Right atrium auricular region (tissue), 2 donors: ENCODE results near the gene RINL. TPM values are rescaled to one million over a fixed set of nuclear protein-coding genes. Genes with fewer than 3 reads are reported as not detected.
"Not testable (repeated sequence)": the region's sequence is repeated elsewhere in the genome, so short reads cannot be mapped to it uniquely, and the experiment has no call there.

Experiments used
- DNase-seq: peaks from one replicate; pipeline ENCODE4 v3.0.0-alpha.2; 2019; ENCODE audit warnings: low spot score
- H3K27ac ChIP-seq, 2 donors: fragments of 200-600 bp; sonication (generic); 1 replicate in 1 of 2; 2 replicates in 1 of 2; pipeline ENCODE4 v1.5.1; 2016 to 2019
- H3K27me3 ChIP-seq, 2 donors: fragments of 200-600 bp; sonication (generic); one replicate each; pipeline versions ENCODE4 v1.5.1 to v1.6.0; 2017 to 2019
- H3K36me3 ChIP-seq: fragments of 200-600 bp; sonication (generic); one replicate; pipeline ENCODE4 v1.5.1; 2016
- H3K4me1 ChIP-seq, 2 donors: fragments of 200-600 bp; sonication (generic); one replicate each; pipeline versions ENCODE4 v1.5.1 to v1.6.0; 2017 to 2019
- H3K4me3 ChIP-seq, 2 donors: fragments of 200-600 bp; sonication (generic); 1 replicate in 1 of 2; 2 replicates in 1 of 2; pipeline ENCODE4 v1.5.1; 2017 to 2019; ENCODE audit warnings: mild to moderate bottlenecking in 1 of 2, moderate library complexity in 1 of 2
- H3K9me3 ChIP-seq, 2 donors: fragments of 200-600 bp; sonication (generic); one replicate each; pipeline ENCODE4 v1.5.1; 2019
- total RNA-seq, 2 donors: library from RNA; depleted of rRNA; stranded (reverse); fragments of >200 nt; gene quantifications; one replicate each; pipeline ENCODE4 v1.1.0, GENCODE V29; 2016
- TF ChIP-seq, protein P1 (sequence below), 2 donors: fragments of 200-600 bp; sonication (generic); IDR thresholded peaks; one replicate each; pipeline ENCODE4 v1.5.1; 2019; ENCODE audit warnings: antibody characterized with exemption in 2 of 2

Gene RINL
- total RNA-seq, 2 donors from 2014 or later: 3.3 to 5.5 TPM

- TF ChIP-seq, protein P1, sequence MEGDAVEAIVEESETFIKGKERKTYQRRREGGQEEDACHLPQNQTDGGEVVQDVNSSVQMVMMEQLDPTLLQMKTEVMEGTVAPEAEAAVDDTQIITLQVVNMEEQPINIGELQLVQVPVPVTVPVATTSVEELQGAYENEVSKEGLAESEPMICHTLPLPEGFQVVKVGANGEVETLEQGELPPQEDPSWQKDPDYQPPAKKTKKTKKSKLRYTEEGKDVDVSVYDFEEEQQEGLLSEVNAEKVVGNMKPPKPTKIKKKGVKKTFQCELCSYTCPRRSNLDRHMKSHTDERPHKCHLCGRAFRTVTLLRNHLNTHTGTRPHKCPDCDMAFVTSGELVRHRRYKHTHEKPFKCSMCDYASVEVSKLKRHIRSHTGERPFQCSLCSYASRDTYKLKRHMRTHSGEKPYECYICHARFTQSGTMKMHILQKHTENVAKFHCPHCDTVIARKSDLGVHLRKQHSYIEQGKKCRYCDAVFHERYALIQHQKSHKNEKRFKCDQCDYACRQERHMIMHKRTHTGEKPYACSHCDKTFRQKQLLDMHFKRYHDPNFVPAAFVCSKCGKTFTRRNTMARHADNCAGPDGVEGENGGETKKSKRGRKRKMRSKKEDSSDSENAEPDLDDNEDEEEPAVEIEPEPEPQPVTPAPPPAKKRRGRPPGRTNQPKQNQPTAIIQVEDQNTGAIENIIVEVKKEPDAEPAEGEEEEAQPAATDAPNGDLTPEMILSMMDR (IDR thresholded peaks at IDR 0.05): no peak
- H3K27me3 ChIP-seq: no peaks in the 10 kb centered on the region
- H3K36me3 ChIP-seq: no peaks in the 10 kb centered on the region
- peaks cover 0 to 8% of the 10 kb centered on the region in 2 donors for H3K4me1 ChIP-seq
- no peak overlapping the region for H3K4me3 ChIP-seq
- no peaks in the 10 kb centered on the region for H3K9me3 ChIP-seq
- H3K27ac ChIP-seq: no peak overlapping the region
- DNase-seq: no peak
These were observed 21.3 kb downstream of the RINL start for GRCh38 chr19:38856813-38857212.

DNA sequence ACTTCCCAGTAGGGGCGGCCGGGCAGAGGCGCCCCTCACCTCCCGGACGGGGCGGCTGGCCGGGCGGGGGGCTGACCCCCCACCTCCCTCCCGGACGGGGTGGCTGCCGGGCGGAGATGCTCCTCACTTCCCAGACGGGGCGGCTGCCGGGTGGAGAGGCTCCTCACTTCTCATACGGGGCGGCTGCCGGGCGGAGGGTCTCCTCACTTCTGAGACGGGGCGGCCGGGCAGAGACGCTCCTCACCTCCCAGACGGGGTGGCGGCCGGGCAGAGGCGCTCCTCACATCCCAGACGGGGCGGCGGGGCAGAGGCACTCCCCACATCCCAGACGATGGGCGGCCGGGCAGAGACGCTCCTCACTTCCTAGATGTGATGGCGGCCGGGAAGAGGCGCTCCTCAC, 22.3 kb downstream of the RINL start:
- H3K9me3 ChIP-seq, H3K27ac ChIP-seq, DNase-seq, H3K36me3 ChIP-seq, H3K27me3 ChIP-seq, H3K4me3 ChIP-seq: not testable (repeated sequence)
- H3K4me1 ChIP-seq: peaks cover 0 to 15% of the 10 kb centered on the region in 2 donors

DNA sequence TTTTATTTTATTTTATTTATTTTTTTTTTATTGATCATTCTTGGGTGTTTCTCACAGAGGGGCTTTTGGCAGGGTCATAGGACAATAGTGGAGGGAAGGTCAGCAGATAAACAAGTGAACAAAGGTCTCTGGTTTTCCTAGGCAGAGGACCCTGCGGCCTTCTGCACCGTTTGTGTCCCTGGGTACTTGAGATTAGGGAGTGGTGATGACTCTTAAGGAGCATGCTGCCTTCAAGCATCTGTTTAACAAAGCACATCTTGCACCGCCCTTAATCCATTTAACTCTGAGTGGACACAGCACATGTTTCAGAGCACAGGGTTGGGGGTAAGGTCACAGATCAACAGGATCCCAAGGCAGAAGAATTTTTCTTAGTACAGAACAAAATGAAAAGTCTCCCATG, 23.1 kb downstream of the RINL start:
- not testable (repeated sequence) for H3K36me3 ChIP-seq, H3K27ac ChIP-seq, DNase-seq, H3K27me3 ChIP-seq, H3K4me3 ChIP-seq, H3K9me3 ChIP-seq
- peaks cover 0 to 17% of the 10 kb centered on the region in 2 donors for H3K4me1 ChIP-seq

DNA sequence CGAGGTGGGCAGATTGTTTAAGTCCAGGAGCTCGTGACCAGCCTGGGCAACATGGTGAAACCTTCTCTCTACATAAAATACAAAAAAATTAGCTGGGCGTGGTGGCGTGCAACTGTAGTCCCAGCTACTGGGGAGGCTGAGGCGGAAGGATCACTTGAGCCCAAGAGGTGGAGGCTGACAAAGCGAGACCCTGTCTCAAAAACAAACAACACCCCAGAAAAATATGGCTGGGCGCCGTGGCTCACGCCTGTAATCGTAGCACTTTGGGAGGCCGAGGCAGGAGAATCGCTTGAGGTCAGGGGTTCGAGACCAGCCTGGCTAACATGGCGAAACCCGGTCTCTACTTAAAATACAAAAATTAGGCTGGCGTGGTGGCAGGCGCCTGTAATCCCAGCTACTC, 24.9 kb downstream of the RINL start:
- Histone ChIP-seq H3K9me3 (no peaks in the 10 kb centered on the region), H3K27me3 (no peaks in the 10 kb centered on the region), H3K4me3 (peak overlapping the region in 1 of 2 donors; percentile 79), H3K27ac (peak overlapping the region in 1 of 2 donors; percentile 96), H3K4me1 (peaks cover 0 to 26% of the 10 kb centered on the region in 2 donors), H3K36me3 (peaks cover 2% of the 10 kb centered on the region)
- TF ChIP-seq, protein P1 (IDR thresholded peaks at IDR 0.05): no peak
- no peak for DNase-seq

- H3K4me1 ChIP-seq: peaks cover 0 to 34% of the 10 kb centered on the region in 2 donors
- peak; percentile 79 for DNase-seq
- no peaks in the 10 kb centered on the region for H3K27me3 ChIP-seq
- TF ChIP-seq, protein P1 (IDR thresholded peaks at IDR 0.05): no peak
- H3K27ac ChIP-seq: peak overlapping the region; percentile 96 to 99
- no peaks in the 10 kb centered on the region for H3K9me3 ChIP-seq
- peak overlapping the region; percentile 72 to 79 for H3K4me3 ChIP-seq
- peaks cover 10% of the 10 kb centered on the region for H3K36me3 ChIP-seq
These were observed 25.6 kb downstream of the RINL start for GRCh38 chr19:38852231-38853044.

DNA sequence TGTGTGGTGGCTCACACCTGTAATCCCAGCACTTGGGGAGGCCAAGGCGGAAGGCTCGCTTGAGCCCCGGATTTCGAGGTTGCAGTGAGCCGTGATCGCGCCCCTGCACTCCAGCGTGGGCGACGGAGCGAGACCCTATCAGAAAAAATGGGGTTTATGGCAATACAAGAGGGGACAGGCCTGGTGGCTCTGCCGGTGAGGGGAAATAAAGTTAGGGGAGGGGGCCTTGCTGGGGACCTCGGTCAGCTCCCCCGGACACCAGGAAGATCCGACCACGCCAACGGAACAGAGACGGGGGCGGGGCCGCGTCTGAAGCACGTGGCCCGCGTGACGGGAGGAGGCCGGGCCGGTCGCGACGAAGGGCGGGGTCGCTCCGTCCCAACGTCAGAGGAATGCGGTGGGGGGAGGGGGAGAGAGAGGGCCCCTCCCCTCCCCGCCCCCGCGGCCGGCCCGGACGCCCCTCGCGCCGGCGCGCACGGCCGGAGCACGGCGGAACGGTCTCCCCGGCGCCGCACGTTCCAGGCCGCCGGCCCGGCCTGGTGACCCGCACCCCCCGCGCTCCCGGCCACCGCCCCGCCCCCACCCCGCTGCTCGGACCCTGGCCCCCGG, 26.3 kb downstream of the RINL start:
- H3K4me3 ChIP-seq: peak overlapping the region; percentile 72 to 79
- H3K9me3 ChIP-seq: no peaks in the 10 kb centered on the region
- peaks cover 17% of the 10 kb centered on the region for H3K36me3 ChIP-seq
- peak overlapping the region; percentile 96 to 99 for H3K27ac ChIP-seq
- peaks cover 0 to 41% of the 10 kb centered on the region in 2 donors for H3K4me1 ChIP-seq
- no peaks in the 10 kb centered on the region for H3K27me3 ChIP-seq
- DNase-seq: peak; percentile 94
- TF ChIP-seq, protein P1 (IDR thresholded peaks at IDR 0.05): no peak
